ENCODE results near the gene TRPV3. TPM values are rescaled to one million over a fixed set of nuclear protein-coding genes. Genes with fewer than 3 reads are reported as not detected.
"Not testable (repeated sequence)": the region's sequence is repeated elsewhere in the genome, so short reads cannot be mapped to it uniquely, and the experiment has no call there.

Gene TRPV3
- total RNA-seq, 1 experiment from 2014 or later: 4.4 TPM

- no peak overlapping the region for H3K27ac Mint-ChIP-seq (ENCODE audit: low read depth, unreplicated experiment)
- ChIA-PET POLR2A (no interaction called here), CTCF (interaction anchor here (0.6 to 0.8 kb wide), 2 partner anchors 28 to 29 kb away, joined by 3 read pairs; no protein-coding TSS in a partner anchor)
- intact Hi-C loops (cut with micrococcal nuclease): no loop called here
- H3K36me3 Mint-ChIP-seq (ENCODE audit: insufficient read depth, unreplicated experiment): no peaks in the 10 kb centered on the region
- H3K27me3 Mint-ChIP-seq (ENCODE audit: insufficient read depth, unreplicated experiment): no peaks in the 10 kb centered on the region
- H3K4me1 Mint-ChIP-seq (ENCODE audit: insufficient read depth, unreplicated experiment): no peaks in the 10 kb centered on the region
- BruUV-seq (replicated peaks): no TSS peak
- no peak overlapping the region for H3K4me3 Mint-ChIP-seq (ENCODE audit: unreplicated experiment)
- no peak for TF ChIP-seq CTCF (IDR thresholded peaks at IDR 0.05; ENCODE audit: unreplicated experiment)
- no peak for DNase-seq (ENCODE audit: unreplicated experiment)
- no peaks in the 10 kb centered on the region for H3K9me3 Mint-ChIP-seq (ENCODE audit: unreplicated experiment)
Measured at GRCh38 chr17:3526971-3527370, 30.6 kb downstream of the TRPV3 start.

- ChIA-PET POLR2A (no interaction called here), CTCF (no interaction called here)
- H3K4me1 Mint-ChIP-seq (ENCODE audit: insufficient read depth, unreplicated experiment): no peaks in the 10 kb centered on the region
- H3K27me3 Mint-ChIP-seq (ENCODE audit: insufficient read depth, unreplicated experiment): no peaks in the 10 kb centered on the region
- no peak overlapping the region for H3K4me3 Mint-ChIP-seq (ENCODE audit: unreplicated experiment)
- H3K27ac Mint-ChIP-seq (ENCODE audit: low read depth, unreplicated experiment): no peak overlapping the region
- H3K9me3 Mint-ChIP-seq (ENCODE audit: unreplicated experiment): no peaks in the 10 kb centered on the region
- BruUV-seq (replicated peaks): no TSS peak
- intact Hi-C loops (cut with micrococcal nuclease): no loop called here
- no peaks in the 10 kb centered on the region for H3K36me3 Mint-ChIP-seq (ENCODE audit: insufficient read depth, unreplicated experiment)
- no peak for TF ChIP-seq CTCF (IDR thresholded peaks at IDR 0.05; ENCODE audit: unreplicated experiment)
- DNase-seq (ENCODE audit: unreplicated experiment): no peak
Measured at GRCh38 chr17:3526491-3526890, 31.1 kb downstream of the TRPV3 start.

- H3K4me1 Mint-ChIP-seq (ENCODE audit: insufficient read depth, unreplicated experiment): no peaks in the 10 kb centered on the region
- no TSS peak for BruUV-seq (replicated peaks)
- TF ChIP-seq CTCF (IDR thresholded peaks at IDR 0.05; ENCODE audit: unreplicated experiment): no peak
Measured at GRCh38 chr17:3524024-3524423, 33.6 kb downstream of the TRPV3 start.

GRCh38 chr17:3519472-3519871 lies 38.1 kb downstream of the TRPV3 start:
- CTCF ChIA-PET; H3K4me3 Mint-ChIP-seq (ENCODE audit: unreplicated experiment); POLR2A ChIA-PET: not testable (repeated sequence)

More at GRCh38 chr17:3524024-3524423, 33.6 kb downstream of the TRPV3 start:
- ChIA-PET POLR2A (no interaction called here), CTCF (no interaction called here)
- Mint-ChIP-seq H3K36me3 (ENCODE audit: insufficient read depth, unreplicated experiment) (no peaks in the 10 kb centered on the region), H3K9me3 (ENCODE audit: unreplicated experiment) (no peaks in the 10 kb centered on the region), H3K27ac (ENCODE audit: low read depth, unreplicated experiment) (no peak overlapping the region), H3K27me3 (ENCODE audit: insufficient read depth, unreplicated experiment) (no peaks in the 10 kb centered on the region), H3K4me3 (ENCODE audit: unreplicated experiment) (no peak overlapping the region)
- no peak for DNase-seq (ENCODE audit: unreplicated experiment)
- intact Hi-C loops (cut with micrococcal nuclease): no loop called here

GRCh38 chr17:3514873-3515272 lies 42.7 kb downstream of the TRPV3 start:
- H3K4me1 Mint-ChIP-seq (ENCODE audit: insufficient read depth, unreplicated experiment): no peaks in the 10 kb centered on the region
- TF ChIP-seq CTCF (IDR thresholded peaks at IDR 0.05; ENCODE audit: unreplicated experiment): no peak
- no peaks in the 10 kb centered on the region for H3K36me3 Mint-ChIP-seq (ENCODE audit: insufficient read depth, unreplicated experiment)
- no TSS peak for BruUV-seq (replicated peaks)
- CTCF ChIA-PET: no interaction called here
- H3K9me3 Mint-ChIP-seq (ENCODE audit: unreplicated experiment): no peaks in the 10 kb centered on the region
- no peaks in the 10 kb centered on the region for H3K27me3 Mint-ChIP-seq (ENCODE audit: insufficient read depth, unreplicated experiment)
- POLR2A ChIA-PET: no interaction called here
- H3K4me3 Mint-ChIP-seq (ENCODE audit: unreplicated experiment): no peak overlapping the region
- DNase-seq (ENCODE audit: unreplicated experiment): no peak
- intact Hi-C loops (cut with micrococcal nuclease): no loop called here
- H3K27ac Mint-ChIP-seq (ENCODE audit: low read depth, unreplicated experiment): no peak overlapping the region

More at GRCh38 chr17:3519472-3519871, 38.1 kb downstream of the TRPV3 start:
- H3K27ac Mint-ChIP-seq (ENCODE audit: low read depth, unreplicated experiment); BruUV-seq (replicated peaks); DNase-seq (ENCODE audit: unreplicated experiment); intact Hi-C loops (cut with micrococcal nuclease); H3K9me3 Mint-ChIP-seq (ENCODE audit: unreplicated experiment); H3K4me1 Mint-ChIP-seq (ENCODE audit: insufficient read depth, unreplicated experiment); H3K36me3 Mint-ChIP-seq (ENCODE audit: insufficient read depth, unreplicated experiment); H3K27me3 Mint-ChIP-seq (ENCODE audit: insufficient read depth, unreplicated experiment): not testable (repeated sequence)

- H3K27ac Mint-ChIP-seq (ENCODE audit: low read depth, unreplicated experiment); H3K4me3 Mint-ChIP-seq (ENCODE audit: unreplicated experiment); H3K36me3 Mint-ChIP-seq (ENCODE audit: insufficient read depth, unreplicated experiment); H3K27me3 Mint-ChIP-seq (ENCODE audit: insufficient read depth, unreplicated experiment); H3K9me3 Mint-ChIP-seq (ENCODE audit: unreplicated experiment); DNase-seq (ENCODE audit: unreplicated experiment); BruUV-seq (replicated peaks); intact Hi-C loops (cut with micrococcal nuclease); H3K4me1 Mint-ChIP-seq (ENCODE audit: insufficient read depth, unreplicated experiment); CTCF ChIA-PET: not testable (repeated sequence)
- POLR2A ChIA-PET: interaction anchor here (0.9 kb wide), 1 partner anchor 13 kb away, joined by 3 read pairs; no protein-coding TSS in a partner anchor
Measured at GRCh38 chr17:3514167-3514566, 43.4 kb downstream of the TRPV3 start.
